NB4 (cell line): ENCODE measurements around the gene ZBTB12.

Experiments
- CTCF ChIP-seq: IDR thresholded peaks from one replicate; pipeline ENCODE4 v1.5.1; 2012; ENCODE audit warnings: low read depth, low read length
- MAX ChIP-seq: IDR thresholded peaks from 2 replicates; pipeline ENCODE4 v1.6.1; 2011; ENCODE audit warnings: low read depth, low read length
- POLR2A ChIP-seq: IDR thresholded peaks from 2 replicates; pipeline ENCODE4 v1.6.1; 2011; ENCODE audit warnings: mild to moderate bottlenecking; ENCODE audit not compliant: insufficient read length; ENCODE audit errors: extremely low read depth

- TF ChIP-seq CTCF (no peak), MAX (no peak), POLR2A (no peak)
These were observed 43.9 kb upstream of the ZBTB12 start, which contains the start of gene CFB for GRCh38 chr6:31945507-31946369.
